Measurements from ENCODE around the gene ZXDB. TPM values are rescaled to one million over a fixed set of nuclear protein-coding genes. Genes with fewer than 3 reads are reported as not detected.

Gene ZXDB
- total and polyA plus RNA-seq, 2 of the 13 experiments (the other 11 are each of a cell fraction or from before 2014, with no cell fraction given) = 4.5 to 9.0 TPM

GRCh38 chrX:57640674-57641016, 48.8 kb downstream of the ZXDB start (continued):
- TF ChIP-seq ARID3A (IDR thresholded peaks at IDR 0.05; ENCODE audit: low read depth, low read length) (peak; percentile 42; the same call in 1 of the 2 replicates), CSRNP1 (CRISPR knock-in tag; IDR thresholded peaks at IDR 0.05) (no peak), UBTF (CRISPR knock-in tag; IDR thresholded peaks at IDR 0.05) (no peak), ZNF446 (CRISPR knock-in tag; IDR thresholded peaks at IDR 0.05) (no peak), MAX (IDR thresholded peaks at IDR 0.05) (no peak), HNF4G (IDR thresholded peaks at IDR 0.05; ENCODE audit: borderline replicate concordance, low read depth, low read length) (no peak), HNF4G (CRISPR knock-in tag; IDR thresholded peaks at IDR 0.05; ENCODE audit: borderline replicate concordance, low read depth) (0 out of 2 replicates have a peak, but pooled peaks have one; percentile 35), NFE2L2 (IDR thresholded peaks at IDR 0.05; ENCODE audit: low read length) (no peak), ZNF180 (CRISPR knock-in tag; IDR thresholded peaks at IDR 0.05; ENCODE audit: borderline replicate concordance, low read depth) (no peak), PHF8 (CRISPR knock-in tag; IDR thresholded peaks at IDR 0.05) (no peak), TEAD2 (CRISPR knock-in tag; IDR thresholded peaks at IDR 0.05) (no peak), ZNF317 (CRISPR knock-in tag; IDR thresholded peaks at IDR 0.05) (no peak), HOXA5 (CRISPR knock-in tag; IDR thresholded peaks at IDR 0.05) (no peak), STAT5B (CRISPR knock-in tag; IDR thresholded peaks at IDR 0.05) (no peak), MLLT10 (CRISPR knock-in tag; IDR thresholded peaks at IDR 0.05) (no peak), FOXK1 (CRISPR knock-in tag; IDR thresholded peaks at IDR 0.05; ENCODE audit: borderline replicate concordance, low read depth) (peak; percentile 46; the same call in 1 of the 2 replicates), CREM (IDR thresholded peaks at IDR 0.05) (no peak; the same call in 1 of the 2 replicates), CREM (CRISPR knock-in tag; IDR thresholded peaks at IDR 0.05) (no peak), GATAD2A (CRISPR knock-in tag; IDR thresholded peaks at IDR 0.05) (peak; percentile 15; the same call in 1 of the 2 replicates), THRA (CRISPR knock-in tag; IDR thresholded peaks at IDR 0.05; ENCODE audit: borderline replicate concordance) (no peak), ZNF800 (CRISPR knock-in tag; IDR thresholded peaks at IDR 0.05) (no peak), ZNF234 (CRISPR knock-in tag; conservative IDR thresholded peaks at IDR 0.05) (no peak), FOXP1 (IDR thresholded peaks at IDR 0.05) (no peak), FOXP1 (CRISPR knock-in tag; IDR thresholded peaks at IDR 0.05) (peak; percentile 47)
